ENCODE results near the gene COL15A1.

Gene COL15A1

DNA sequence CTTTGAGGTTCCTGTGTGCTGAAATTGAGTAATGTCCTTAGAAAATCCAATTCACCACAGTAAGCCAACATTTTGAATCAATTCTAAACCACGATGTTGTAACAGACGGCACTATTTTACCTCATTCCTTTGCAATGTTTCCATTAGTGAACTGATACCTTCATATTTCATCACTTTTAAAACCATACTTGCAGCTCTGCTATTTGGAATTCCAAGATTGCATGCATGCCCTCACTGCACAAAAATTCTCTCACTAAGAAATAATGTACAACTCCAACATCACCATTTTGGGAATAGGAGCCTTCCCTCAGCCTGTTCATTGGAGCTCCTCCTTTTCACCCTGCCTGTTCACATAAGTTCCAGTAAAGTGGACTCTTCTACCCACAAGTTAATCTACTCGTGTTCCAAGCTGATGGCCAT, 86.4 kb downstream of the COL15A1 start:
- in situ Hi-C loops (cut with MboI; ENCODE audit: low sequenced_read_pairs), result no loop called here

DNA sequence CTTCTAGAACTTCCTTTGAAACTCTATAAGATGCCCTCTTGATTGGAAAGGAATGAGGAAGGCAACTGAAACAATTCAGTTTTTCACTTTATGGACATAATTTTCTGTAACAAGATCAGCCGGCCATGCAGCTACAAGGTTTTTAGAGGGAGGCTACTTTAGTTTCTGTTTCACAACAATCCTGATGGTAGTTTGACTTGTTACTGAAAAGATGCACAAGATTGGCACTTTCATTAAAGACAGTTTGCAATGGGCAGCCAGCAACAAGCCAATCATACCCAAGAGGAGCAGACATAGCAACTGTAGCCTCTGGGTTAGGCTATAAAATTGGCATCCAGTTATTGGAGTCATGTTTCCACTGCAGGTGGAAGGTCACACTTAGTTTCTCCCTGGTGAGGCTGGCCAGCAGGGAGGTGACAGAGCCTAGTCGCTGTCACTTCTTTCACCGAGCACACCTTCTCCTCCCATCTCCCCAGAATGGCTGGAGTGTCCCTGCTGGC, 87.0 kb downstream of the COL15A1 start:
- in situ Hi-C loops (cut with MboI; ENCODE audit: low sequenced_read_pairs), result no loop called here

DNA sequence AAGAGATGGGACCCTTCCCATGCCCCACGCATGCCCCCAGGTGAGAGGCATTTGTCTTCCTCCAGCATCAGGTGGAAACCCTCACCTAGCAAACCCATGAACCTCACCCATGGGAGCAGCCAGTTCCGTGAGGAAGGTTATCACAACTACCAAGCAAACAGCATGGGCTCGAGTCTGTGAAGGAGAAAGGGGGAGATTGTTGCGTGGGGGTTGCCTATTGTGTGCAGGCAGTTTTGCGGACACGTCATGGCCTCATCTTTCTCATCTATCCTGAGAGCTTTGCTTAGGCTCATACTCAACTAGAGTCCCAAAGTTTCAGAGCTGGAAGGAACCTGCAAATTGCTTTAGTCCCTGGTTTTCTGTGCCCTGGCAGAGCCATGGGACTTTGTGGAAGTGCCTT, 87.6 kb downstream of the COL15A1 start:
- in situ Hi-C loops (cut with MboI; ENCODE audit: low sequenced_read_pairs), result no loop called here

DNA sequence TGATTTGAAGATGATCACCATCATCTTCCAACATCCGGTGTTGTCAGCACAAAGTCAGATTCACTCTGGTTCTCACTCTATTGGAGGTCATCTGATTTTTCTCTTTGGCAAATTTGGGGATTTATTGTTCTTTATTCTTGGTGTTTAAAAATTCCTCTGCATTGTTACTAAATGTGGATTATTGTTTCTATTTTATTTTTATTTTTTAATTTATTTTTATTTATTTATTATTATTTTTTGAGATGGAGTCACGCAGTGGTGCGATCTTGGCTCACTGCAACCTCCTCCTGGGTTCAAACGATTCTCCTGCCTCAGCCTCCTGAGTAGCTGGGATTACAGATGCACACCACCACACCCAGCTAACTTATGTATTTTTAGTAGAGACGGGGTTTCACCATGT, 88.3 kb downstream of the COL15A1 start:
- in situ Hi-C loops (cut with MboI; ENCODE audit: low sequenced_read_pairs), result no loop called here

DNA sequence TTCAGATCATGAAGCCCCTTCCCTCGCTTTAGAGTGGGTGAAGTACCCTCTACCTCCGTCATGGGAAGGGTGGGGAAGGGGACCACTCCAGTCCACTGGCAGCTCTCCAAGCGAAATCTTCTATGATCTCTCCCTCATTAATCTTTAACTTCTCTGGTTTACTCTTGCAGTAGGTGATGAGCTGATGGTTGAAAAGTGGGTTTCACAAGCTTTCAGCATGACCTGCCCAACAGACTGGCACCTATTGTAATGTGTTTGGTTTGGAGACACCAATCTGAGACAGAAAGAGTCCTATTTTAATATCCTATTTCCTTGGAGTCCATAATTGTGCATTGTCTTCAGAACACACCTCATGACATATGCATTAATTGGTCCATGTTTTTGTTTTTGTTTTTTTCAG, 90.4 kb downstream of the COL15A1 start:
- in situ Hi-C loops (cut with MboI; ENCODE audit: low sequenced_read_pairs), result no loop called here

DNA sequence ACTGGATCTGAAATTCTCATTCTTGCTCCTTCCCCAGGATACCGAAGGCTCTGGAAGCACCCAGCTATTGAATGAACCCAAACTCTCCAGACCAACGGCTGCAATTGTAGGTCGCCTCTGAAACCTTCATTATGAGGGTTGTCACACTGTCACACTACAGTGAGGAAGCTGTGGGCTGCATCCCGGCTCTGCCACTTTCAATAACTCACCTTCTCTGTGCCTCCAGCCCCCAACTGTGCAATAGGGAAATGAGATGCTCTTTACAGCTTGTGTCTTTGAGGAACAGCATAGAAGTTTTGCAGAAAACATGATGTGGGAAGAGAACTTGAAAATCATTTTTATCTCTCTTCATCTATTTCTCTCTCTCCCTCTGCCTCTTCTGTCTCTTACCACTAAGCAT, 91.6 kb downstream of the COL15A1 start:
- in situ Hi-C loops (cut with MboI; ENCODE audit: low sequenced_read_pairs), result no loop called here

DNA sequence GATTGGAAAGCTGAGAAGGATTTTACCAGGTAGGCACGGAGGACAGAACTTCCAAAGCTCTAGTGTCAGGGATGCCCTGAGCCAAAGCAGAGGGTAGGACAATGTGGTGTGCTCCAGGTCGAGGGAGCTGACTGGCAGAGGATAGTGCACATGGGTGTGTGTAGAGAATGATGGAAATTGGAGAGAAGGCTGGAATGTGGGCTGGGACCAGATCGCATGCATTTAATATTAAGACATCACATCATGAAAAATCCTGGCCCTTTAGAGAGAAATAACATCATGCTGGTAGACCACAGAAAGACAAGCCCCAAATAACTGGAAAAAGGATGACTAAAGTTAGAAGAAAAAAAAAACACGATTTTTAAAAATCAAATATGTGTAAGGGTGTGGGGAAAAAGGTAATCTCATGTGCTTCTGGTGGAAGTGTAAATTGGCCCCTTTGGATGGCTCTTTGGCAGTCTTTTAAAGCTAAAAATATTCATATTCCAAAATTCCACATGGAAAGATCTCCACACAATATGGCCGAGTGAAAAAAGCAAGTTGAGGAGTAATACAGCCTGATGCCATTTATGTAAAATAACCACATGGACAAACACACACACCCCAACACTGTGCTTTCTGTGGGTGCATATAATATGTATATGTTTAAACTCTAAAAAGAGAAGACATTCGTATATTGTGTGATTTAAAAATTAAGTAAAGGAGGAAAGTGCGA, 94.2 kb downstream of the COL15A1 start:
- in situ Hi-C loops (cut with MboI; ENCODE audit: low sequenced_read_pairs), result no loop called here

DNA sequence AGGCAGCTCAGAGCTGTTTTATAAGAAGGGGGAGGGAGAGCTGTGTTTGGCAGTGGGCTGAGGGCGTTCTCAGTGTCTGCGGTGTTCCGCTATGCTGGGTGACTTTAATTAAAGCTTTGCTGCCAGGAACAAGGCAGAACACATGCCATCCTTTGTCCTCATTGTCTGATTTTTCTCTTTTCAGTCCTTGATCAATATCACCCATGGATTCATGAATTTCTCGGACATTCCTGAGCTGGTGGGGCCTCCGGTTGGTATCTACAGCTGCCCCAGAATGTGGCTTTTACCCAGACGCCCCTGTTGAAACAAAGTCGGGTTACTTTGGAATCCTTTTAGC, 94.7 kb downstream of the COL15A1 start:
- in situ Hi-C loops (cut with MboI; ENCODE audit: low sequenced_read_pairs), result no loop called here

DNA sequence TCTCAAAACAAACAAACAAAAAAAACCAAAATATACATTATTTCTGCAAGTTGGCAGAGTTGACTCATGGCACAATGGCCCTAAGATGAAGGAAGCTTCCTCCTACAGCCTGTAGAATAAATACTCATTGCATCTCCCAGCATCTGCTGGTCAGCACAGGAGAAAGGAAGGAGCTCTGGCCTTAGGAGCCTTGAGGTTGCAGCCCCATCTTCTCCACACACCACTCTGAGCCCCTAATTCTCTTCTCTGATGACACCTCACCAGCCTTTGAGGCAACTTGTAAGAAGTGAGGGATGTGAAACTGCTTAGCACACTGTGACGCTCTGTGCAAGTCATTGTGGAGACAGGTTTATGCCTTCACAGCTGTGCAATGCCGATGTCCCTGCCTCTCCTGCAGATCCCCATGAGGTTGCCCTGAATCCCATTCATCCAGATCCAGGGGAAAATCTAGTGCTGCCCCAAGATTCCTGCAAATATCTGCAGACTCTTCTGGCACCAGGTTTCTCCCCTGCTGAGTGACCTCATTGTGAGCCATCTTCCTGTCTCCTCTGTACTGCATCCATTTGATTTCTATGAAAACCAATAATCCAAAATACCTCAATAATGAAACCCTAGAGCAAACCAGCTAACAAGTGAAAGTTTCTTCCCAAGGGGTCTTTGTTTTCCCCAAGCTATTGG, 95.9 kb downstream of the COL15A1 start:
- in situ Hi-C loops (cut with MboI; ENCODE audit: low sequenced_read_pairs), result no loop called here

DNA sequence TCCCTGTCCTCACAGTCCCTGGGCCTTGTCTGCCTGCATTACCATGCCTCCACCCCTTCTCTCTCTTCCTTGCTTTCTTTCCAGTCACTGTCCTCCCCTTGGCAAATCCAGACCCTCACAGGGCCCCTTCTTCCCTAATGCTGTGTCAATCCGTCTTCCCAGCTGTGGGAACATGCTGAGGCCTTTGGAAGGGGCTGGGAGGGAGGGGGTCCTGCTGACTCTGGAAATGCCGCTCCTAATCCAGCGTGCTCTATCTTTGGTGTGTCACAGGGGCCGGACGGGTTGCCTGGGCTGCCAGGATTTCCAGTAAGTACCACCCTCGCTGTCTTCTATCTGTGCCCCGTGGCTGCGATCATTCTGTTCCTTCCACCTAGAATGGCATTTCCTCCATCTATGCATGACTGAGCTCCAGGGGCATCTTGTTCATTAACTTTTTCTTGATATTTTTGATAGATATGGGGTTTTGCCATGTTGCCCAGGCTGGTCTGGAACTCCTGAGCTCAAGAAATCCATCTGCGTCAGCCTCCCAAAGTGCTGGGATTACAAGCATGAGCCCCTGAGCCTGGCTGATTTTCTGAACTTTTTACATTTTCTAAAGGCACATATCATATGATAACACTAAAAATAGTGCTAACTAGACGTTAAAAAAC, 96.7 kb downstream of the COL15A1 start:
- in situ Hi-C loops (cut with MboI; ENCODE audit: low sequenced_read_pairs), result no loop called here

DNA sequence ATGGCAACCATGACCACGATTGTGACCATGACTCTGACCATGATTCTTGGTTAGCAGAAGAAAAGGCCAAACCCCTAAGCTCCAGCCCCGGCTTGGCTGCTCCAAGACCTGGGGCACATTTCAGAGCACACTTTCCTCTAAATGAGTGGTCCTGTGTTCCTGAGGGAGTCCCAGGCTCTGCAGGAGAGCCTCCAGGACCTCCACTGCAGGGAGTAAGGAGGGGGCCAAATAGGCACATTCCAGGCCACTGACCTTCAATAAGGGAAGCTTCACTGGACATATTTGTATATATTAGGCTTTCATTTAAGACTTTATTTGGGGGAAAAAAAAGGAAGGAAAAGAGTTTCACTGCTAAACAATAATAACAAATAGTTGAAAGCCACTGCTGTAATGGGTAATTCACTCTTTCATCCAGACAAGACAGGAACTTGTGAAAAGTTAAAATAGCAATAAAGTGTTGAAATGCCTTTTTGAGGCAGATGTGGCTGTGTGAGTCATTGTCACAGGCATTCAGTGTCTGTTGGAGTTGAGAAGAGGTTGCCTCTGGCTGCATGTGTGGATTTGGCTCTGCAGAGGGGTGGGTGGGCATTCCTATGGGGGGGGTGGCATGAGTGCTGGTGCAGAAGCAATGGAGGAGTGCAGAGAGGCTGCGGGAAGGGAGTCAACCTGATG, 97.3 kb downstream of the COL15A1 start:
- in situ Hi-C loops (cut with MboI; ENCODE audit: low sequenced_read_pairs), result no loop called here

DNA sequence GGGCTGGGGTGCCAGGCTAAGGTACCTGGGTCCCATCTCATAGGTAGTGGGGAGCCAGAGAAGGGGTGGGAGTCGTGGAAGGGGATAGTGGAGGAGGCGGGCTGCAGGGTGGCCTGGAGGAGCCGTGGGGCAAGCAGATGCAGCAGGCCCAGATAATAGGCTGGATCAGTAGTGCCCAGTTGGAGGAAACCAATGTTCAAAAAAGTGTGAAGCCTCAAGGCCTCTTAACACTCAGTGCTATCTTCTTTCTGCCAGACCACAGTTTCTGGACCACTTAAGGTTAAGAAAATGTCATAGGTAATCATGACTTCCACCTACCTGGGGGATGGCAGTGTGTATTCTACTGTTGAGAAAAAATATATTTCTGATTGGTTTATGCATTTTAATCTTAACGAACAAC, 97.9 kb downstream of the COL15A1 start:
- in situ Hi-C loops (cut with MboI; ENCODE audit: low sequenced_read_pairs), result no loop called here

DNA sequence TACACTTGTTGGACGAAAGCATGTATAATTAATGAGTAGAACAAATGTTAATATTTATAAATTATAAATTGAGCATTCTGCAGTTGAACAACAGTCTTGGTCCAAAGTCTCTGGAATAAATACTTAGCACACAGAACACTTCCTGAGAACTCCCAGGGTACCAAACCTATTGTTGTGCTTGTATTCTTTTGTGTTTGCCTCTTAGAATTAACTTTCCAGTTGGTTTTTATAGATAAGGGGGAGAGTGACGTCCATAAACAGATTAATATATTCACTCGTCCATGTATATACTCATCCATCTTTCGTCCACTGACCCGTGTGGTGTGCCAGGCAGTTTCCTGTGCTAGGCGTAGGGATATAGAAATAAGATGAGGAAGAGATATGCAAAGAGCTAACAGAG, 98.9 kb downstream of the COL15A1 start:
- in situ Hi-C loops (cut with MboI; ENCODE audit: low sequenced_read_pairs), result no loop called here

DNA sequence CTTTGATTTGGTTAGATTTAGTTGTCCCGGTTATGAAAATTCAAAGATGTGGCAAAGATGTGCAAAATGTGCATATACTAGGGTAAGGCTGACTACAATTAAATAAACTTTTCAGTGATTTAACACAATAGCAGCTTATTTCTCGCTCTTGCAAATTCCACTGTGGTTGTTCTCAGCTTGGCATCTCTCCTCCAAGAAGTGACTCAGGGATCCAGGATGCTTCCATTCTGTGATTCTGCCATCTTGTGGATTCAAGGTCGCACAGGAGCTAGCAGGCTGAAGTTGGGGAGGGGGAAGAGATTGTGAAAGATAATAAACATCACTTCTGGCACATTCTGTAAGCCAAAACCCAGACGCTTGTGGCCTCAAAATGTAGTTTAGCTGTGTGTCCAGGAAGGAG, 101.1 kb downstream of the COL15A1 start:
- in situ Hi-C loops (cut with MboI; ENCODE audit: low sequenced_read_pairs), result no loop called here

DNA sequence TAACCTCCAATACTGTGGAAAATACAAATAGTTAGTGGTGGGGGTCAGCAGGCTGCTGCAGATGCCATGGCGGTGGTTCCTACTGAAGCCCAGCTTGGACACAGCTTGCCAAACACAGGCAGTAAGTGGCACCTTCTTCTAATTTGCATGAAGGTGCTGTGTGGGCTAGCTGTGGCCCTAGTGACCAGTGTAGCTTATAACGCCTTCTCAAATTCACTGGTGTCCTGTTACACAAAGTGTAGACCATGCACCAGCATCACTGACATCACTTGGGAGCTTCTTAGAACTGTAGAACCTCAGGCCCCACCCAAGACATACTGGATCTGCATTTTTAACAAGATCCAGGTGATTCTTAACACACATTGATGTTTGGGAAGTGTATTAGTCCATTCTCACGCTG, 102.4 kb downstream of the COL15A1 start:
- in situ Hi-C loops (cut with MboI; ENCODE audit: low sequenced_read_pairs), result no loop called here

DNA sequence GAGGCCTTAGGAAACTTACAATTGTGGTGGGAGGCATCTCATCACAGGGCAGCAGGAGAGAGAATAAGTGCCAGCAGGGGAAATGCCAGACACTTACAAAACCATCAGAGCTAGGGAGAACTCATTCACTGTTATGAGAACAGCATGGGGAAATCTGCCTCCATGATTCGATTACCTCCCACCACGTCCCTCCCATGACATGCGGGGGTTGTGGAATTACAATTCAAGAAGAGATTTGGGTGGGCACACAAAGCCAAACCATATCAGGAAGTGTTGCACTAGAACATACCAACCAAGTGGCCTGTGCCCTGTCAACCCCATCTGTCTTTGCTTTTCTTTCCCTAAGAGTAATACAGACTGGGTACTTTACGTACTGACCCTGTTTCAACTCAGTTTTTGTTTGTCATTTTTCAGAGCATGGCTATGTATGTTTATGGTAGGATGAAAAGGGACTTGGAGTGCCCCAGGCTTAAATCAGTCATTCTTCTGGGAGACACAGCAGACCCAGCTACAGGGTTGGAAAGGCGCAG, 102.9 kb downstream of the COL15A1 start:
- in situ Hi-C loops (cut with MboI; ENCODE audit: low sequenced_read_pairs), result no loop called here

DNA sequence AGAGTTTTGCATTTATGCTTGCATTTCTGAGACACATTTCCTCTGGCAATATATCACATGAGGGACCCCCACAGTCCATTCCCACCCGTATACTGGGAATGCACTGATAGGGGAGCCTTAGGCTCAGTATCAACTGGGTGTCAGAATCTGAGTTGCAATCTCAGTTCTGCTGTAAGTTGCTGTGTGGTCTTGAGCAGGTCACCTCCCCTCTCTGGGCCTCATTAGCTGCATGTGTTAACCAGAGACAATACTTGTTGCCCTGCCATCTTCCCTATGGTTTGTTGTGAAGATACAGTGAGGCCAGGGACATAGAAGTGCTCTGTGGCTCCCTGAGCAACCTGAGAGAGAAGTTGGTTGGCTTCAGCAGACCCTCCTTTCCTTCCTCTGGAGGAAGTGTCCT, 105.5 kb downstream of the COL15A1 start:
- in situ Hi-C loops (cut with MboI; ENCODE audit: low sequenced_read_pairs), result no loop called here

DNA sequence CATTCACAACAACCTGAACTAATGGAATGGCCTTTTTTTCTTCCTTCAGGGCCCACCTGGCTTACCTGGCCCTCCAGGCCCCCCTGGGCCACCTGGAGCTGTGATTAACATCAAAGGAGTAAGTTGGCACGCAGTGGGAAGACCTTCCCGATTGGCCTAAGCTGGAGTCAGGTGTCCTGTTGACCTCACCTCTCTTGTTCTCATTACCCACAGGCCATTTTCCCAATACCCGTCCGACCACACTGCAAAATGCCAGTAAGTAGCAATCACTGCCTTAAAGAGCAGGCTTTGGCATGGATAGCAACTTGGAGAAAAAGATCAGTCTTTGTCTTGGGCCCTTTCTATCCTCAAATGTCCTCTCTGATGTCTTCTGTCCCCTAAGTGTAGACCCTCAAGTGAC, 105.9 kb downstream of the COL15A1 start:
- in situ Hi-C loops (cut with MboI; ENCODE audit: low sequenced_read_pairs), result no loop called here

DNA sequence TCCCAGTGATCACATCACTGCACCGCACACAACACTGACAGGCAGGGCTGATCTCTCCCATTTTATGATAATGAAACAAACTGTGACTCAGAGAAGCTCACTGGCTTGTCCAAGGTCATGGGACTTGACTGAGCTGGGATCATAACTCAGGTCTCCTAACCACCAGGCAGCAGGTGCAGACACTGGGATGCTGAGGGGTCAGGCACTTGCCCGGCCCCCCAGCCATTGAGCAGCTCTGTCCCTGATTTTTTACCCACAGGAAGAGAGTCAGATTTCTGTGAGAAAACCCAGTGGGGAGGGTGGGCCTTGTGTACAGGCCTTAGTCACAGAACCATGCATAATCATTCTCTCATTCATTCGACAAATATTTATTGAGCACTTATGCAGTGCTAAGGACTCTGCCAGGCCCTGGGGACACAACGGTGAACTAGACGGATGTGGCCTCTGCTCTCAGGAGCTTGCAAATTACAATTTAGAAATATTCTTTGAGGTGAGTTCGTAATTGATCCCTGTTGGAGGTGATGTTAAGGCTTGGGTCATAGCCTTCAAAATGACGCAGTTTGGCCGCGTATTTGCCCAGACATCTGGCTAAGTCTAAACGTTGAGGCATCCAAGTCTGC, 106.7 kb downstream of the COL15A1 start:
- in situ Hi-C loops (cut with MboI; ENCODE audit: low sequenced_read_pairs), result no loop called here

DNA sequence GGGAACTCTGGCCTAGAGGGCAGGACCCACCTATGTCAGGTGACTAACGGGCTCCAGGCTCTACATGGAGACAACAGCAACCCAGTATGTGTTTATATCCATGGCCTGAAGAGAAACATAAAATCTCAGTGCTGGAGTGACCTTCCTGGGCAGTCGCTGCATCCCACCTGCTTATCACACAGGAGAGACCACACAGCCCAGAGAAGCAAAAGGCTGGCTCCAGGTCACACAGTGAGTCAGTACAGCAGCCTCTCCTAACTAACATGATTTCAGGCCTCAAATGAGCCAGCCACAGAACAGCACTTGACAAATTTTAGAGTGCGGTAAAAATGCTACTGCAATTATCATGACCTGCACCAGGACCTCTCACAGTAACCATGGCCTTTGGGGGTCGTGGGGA, 107.2 kb downstream of the COL15A1 start:
- in situ Hi-C loops (cut with MboI; ENCODE audit: low sequenced_read_pairs), result no loop called here

DNA sequence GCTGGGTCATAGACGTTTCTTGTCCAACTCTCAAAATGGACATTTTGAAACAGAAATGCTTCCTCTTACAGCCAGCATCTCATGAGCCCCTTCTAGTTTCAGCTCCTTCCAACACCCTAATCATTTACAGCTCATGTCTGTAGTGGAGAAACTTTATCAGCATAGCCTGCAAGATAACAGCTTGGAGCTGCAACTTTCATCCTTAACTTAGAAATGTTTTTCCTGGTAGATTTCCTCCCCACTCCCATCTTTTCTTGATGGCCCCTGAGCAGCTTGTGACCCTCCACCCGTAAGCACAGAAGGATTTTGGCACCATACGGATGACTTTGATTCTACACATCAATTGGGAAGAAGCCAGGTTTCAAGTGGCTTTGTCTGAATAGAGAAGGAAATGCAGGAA, 107.7 kb downstream of the COL15A1 start:
- in situ Hi-C loops (cut with MboI; ENCODE audit: low sequenced_read_pairs), result no loop called here
